ENCODE data around the gene PEX14. TPM values are rescaled to one million over a fixed set of nuclear protein-coding genes. Genes with fewer than 3 reads are reported as not detected.

The PEX14 gene
- total RNA-seq, 2 experiments from 2014 or later, result 13.3 to 14.8 TPM

DNA sequence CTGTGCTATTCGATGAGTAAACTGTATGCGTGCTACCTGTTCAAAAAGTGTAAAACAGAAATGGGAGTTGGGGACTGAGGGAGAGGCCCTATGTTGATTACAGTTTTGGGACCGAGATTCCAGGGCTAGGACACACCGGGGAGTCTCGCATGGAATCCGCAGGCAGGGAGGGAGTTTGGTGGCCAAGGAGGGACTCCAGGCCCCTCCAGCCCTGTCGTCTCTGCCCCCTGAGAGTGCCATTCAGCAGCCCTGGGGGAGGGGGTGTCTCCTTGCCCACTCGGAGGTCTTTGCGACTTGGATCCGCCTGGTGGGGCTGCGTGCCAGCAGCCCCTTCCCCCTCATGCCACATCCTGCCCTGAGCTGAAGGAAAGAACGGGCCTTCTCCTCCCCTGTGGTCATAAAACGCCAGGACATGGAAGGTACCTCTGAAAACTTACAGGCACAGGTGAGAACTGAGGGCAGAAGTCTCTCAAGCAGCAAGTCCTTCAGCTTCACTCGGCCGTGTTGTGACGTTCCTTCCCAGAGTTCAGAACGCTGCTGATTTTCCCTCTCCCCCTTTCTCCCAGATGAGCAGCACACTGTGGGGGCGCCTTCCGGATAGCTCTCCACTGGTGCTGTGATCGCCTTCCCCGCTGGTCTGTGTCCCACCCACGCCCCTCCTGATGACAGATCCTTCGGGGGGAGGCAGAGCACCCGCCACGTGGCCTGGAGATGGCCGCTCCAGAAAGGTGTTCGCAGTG lies 141.4 kb downstream of the PEX14 start:
- ATAC-seq (ENCODE audit: poor library complexity), result no peak
- peaks cover 25% of the 10 kb centered on the region for H3K36me3 Mint-ChIP-seq (ENCODE audit: low read depth)
- TF ChIP-seq, protein P1, sequence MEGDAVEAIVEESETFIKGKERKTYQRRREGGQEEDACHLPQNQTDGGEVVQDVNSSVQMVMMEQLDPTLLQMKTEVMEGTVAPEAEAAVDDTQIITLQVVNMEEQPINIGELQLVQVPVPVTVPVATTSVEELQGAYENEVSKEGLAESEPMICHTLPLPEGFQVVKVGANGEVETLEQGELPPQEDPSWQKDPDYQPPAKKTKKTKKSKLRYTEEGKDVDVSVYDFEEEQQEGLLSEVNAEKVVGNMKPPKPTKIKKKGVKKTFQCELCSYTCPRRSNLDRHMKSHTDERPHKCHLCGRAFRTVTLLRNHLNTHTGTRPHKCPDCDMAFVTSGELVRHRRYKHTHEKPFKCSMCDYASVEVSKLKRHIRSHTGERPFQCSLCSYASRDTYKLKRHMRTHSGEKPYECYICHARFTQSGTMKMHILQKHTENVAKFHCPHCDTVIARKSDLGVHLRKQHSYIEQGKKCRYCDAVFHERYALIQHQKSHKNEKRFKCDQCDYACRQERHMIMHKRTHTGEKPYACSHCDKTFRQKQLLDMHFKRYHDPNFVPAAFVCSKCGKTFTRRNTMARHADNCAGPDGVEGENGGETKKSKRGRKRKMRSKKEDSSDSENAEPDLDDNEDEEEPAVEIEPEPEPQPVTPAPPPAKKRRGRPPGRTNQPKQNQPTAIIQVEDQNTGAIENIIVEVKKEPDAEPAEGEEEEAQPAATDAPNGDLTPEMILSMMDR (IDR thresholded peaks at IDR 0.05), result no peak
- H3K4me3 Mint-ChIP-seq, result no peak overlapping the region
- POLR2A ChIA-PET, result no interaction called here
- Histone ChIP-seq H3K27me3 (ENCODE audit: control insufficient read depth in 1 of 2, insufficient read depth in 2 of 2, low read length in 2 of 2) (no peaks in the 10 kb centered on the region), H3K4me3 (ENCODE audit: low read length) (no peak overlapping the region), H3K4me1 (ENCODE audit: insufficient read depth, low read length) (no peaks in the 10 kb centered on the region), H3K36me3 (ENCODE audit: insufficient read depth, low read length) (peaks cover 12% of the 10 kb centered on the region), H3K27ac (ENCODE audit: low read depth in 1 of 2, low read length in 2 of 2) (no peak overlapping the region), H3K9me3 (ENCODE audit: control insufficient read depth in 1 of 2, insufficient read depth in 1 of 2, low read length in 2 of 2) (no peaks in the 10 kb centered on the region)
- no peaks in the 10 kb centered on the region for H3K4me1 Mint-ChIP-seq (ENCODE audit: low read depth)
- no peak for DNase-seq
- H3K27ac Mint-ChIP-seq, result no peak overlapping the region
- H3K9me3 Mint-ChIP-seq, result no peaks in the 10 kb centered on the region
- CTCF ChIA-PET, result no interaction called here
- no peaks in the 10 kb centered on the region for H3K27me3 Mint-ChIP-seq
- intact Hi-C loops (cut with DNase I, micrococcal nuclease), result no loop called here

DNA sequence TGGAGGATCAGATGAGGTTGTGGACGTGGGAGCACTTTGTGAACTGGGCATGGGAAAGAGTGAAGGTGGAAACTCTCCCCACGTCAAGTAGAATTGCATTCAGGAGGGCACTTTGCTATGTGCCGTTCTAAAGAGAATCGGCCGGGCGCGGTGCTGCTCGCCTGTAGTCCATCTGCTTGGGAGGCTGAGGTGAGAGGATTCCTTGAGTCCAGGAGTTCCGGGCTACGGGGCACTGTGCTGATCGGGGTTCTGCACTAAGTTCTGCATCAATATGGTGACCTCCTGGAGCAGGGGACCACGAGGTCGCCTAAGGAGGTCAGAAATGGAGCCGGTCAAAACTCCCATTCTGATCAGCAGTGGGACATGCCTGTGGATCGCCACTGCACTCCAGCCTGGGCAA lies 141.9 kb downstream of the PEX14 start:
- CTCF ChIA-PET, result no interaction called here
- POLR2A ChIA-PET, result no interaction called here
- TF ChIP-seq, protein P1 (IDR thresholded peaks at IDR 0.05), result no peak

DNA sequence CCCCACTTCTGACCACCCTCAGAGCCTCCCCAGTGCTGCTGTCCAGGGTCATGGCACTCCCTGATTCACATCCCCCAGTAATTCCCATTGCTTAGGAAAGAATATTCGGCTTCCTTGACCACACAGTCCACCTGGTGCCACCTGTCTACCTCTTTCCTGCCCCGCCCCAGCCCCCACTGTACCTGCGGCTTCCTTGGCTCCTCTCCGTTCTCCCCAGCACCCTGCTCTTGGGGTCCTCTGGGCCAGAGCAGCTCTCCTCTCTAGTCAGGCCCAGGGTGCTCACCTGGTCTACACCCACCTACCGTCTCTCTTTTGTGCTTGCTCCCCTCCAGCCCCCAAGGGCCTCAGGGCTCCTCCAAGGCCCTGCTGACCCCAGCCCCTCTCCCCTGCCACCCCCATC lies 142.6 kb downstream of the PEX14 start:
- DNase-seq (no peak), ATAC-seq (ENCODE audit: poor library complexity) (no peak)
- no peak overlapping the region for H3K4me3 Mint-ChIP-seq
- H3K27me3 Mint-ChIP-seq, result no peaks in the 10 kb centered on the region
- Histone ChIP-seq H3K27me3 (ENCODE audit: control insufficient read depth in 1 of 2, insufficient read depth in 2 of 2, low read length in 2 of 2) (no peaks in the 10 kb centered on the region), H3K27ac (ENCODE audit: low read depth in 1 of 2, low read length in 2 of 2) (no peak overlapping the region), H3K9me3 (ENCODE audit: control insufficient read depth in 1 of 2, insufficient read depth in 1 of 2, low read length in 2 of 2) (no peaks in the 10 kb centered on the region), H3K4me3 (ENCODE audit: low read length) (no peak overlapping the region), H3K4me1 (ENCODE audit: insufficient read depth, low read length) (no peaks in the 10 kb centered on the region), H3K36me3 (ENCODE audit: insufficient read depth, low read length) (peaks cover 19% of the 10 kb centered on the region)
- H3K4me1 Mint-ChIP-seq (ENCODE audit: low read depth), result no peaks in the 10 kb centered on the region
- no peaks in the 10 kb centered on the region for H3K9me3 Mint-ChIP-seq
- ChIA-PET POLR2A (no interaction called here), CTCF (no interaction called here)
- TF ChIP-seq, protein P1 (IDR thresholded peaks at IDR 0.05), result no peak
- H3K36me3 Mint-ChIP-seq (ENCODE audit: low read depth), result peaks cover 21% of the 10 kb centered on the region
- intact Hi-C loops (cut with DNase I, micrococcal nuclease), result no loop called here
- no peak overlapping the region for H3K27ac Mint-ChIP-seq

More for the DNA sequence above, 141.9 kb downstream of the PEX14 start:
- H3K9me3 ChIP-seq (ENCODE audit: control insufficient read depth in 1 of 2, insufficient read depth in 1 of 2, low read length in 2 of 2), result no peaks in the 10 kb centered on the region
- H3K4me3 Mint-ChIP-seq, result no peak overlapping the region
- H3K4me3 ChIP-seq (ENCODE audit: low read length), result no peak overlapping the region
- no peaks in the 10 kb centered on the region for H3K4me1 Mint-ChIP-seq (ENCODE audit: low read depth)
- no peaks in the 10 kb centered on the region for H3K27me3 Mint-ChIP-seq
- H3K27ac Mint-ChIP-seq, result no peak overlapping the region
- intact Hi-C loops (cut with DNase I, micrococcal nuclease), result no loop called here
- H3K27ac ChIP-seq (ENCODE audit: low read depth in 1 of 2, low read length in 2 of 2), result no peak overlapping the region
- H3K27me3 ChIP-seq (ENCODE audit: control insufficient read depth in 1 of 2, insufficient read depth in 2 of 2, low read length in 2 of 2), result no peaks in the 10 kb centered on the region
- H3K36me3 ChIP-seq (ENCODE audit: insufficient read depth, low read length), result peaks cover 15% of the 10 kb centered on the region
- no peak for DNase-seq
- H3K9me3 Mint-ChIP-seq, result no peaks in the 10 kb centered on the region
- ATAC-seq (ENCODE audit: poor library complexity), result no peak
- no peaks in the 10 kb centered on the region for H3K4me1 ChIP-seq (ENCODE audit: insufficient read depth, low read length)
- H3K36me3 Mint-ChIP-seq (ENCODE audit: low read depth), result peaks cover 22% of the 10 kb centered on the region
